Stimulated activated CD4-positive, alpha-beta T cell treated with anti-CD3 and anti-CD28 coated beads, Interleukin-15, amount 100 ng/mL, for 24 hours (primary cell): ENCODE measurements around the gene EMC1.
A peak's percentile ranks its signal among the peaks of the same experiment; 100 is the strongest.
"Not testable (repeated sequence)": the region's sequence is repeated elsewhere in the genome, so short reads cannot be mapped to it uniquely, and the experiment has no call there.

Experiments
- DNase-seq: peaks from one replicate; pipeline ENCODE4 v3.0.0-alpha.2; 2020

EMC1 gene

GRCh38 chr1:19260211-19261138 lies 9.2 kb upstream of the EMC1 start:
- DNase-seq: no peak

DNA sequence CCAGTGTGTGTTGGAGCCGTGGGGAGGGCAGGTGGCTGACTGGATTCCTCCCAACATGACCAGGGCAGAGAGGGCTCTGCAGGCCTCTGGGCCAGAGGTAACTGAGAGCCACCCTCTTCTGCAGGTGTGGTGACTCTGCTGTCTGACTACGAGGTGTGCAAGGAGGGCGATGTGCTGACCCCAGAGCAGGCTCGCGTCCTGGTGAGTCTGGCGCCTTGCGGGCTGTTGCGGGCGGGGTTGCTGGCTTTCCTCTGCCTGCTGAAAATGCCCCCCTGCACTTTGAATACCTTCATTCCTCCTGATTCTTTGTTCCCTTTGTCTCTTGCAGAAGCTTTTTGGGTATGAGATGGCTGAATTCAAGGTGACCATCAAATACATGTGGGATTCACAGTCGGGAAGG lies 7.0 kb upstream of the EMC1 start:
- DNase-seq: no peak

- DNase-seq: peak; percentile 50
Observed at GRCh38 chr1:19257178-19257914, 6.0 kb upstream of the EMC1 start.

GRCh38 chr1:19256301-19256700 lies 5.0 kb upstream of the EMC1 start:
- DNase-seq: not testable (repeated sequence)

GRCh38 chr1:19255288-19255687 lies 4.0 kb upstream of the EMC1 start:
- DNase-seq: no peak

DNA sequence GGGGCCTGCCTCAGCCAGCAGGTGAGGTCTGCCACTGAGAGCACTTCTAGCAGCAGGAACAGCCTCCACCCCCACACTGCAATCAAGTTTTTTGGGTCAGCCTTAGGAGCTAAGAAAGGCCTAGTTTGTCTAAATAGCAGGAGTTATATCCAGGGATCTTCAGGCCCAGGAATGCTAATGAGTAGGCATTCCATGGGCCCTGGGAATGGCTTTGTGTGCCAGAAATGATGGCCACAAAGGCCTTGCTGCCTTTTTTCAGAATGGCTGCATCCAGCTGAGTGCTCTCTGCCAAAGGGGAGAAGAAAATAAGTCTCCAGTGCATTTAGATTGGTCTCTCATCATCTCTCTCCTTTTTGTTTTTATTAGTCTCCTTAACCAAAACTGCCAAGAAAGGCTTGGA lies 3.1 kb upstream of the EMC1 start:
- DNase-seq: no peak

DNA sequence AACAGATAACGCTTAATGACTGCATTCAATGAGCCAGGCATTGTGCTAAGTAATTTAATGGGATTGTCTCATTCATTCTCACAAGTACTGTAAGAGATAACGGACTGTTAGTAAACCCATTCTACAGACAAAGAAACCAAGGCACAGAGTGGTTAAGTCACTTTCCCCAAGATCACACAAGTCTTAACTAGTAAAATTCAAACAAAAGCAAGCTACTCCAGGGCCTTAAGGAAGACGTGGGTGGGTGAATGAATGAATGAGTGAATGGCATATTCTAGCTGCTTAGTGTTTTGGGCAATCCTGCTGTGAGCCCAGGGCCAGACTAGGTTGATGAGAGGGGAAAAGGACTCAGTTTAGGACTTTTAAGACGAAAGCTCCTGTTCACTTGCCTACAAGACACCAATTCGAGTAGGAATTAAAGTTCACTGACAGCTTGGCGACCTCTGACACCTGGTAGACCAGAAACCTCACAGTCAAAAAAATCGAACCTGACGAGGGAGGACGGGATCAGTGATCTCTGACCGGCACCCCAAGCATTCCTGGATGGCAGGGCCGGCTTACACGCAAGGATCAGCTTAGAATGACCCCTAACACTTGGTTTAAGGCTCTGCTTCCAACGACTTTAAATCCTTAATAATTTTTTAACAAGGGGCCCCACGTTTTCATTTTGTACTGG lies 557 bp downstream of the EMC1 start:
- no peak for DNase-seq

GRCh38 chr1:19240673-19241538 lies 10.4 kb downstream of the EMC1 start:
- DNase-seq: peak; percentile 76

DNA sequence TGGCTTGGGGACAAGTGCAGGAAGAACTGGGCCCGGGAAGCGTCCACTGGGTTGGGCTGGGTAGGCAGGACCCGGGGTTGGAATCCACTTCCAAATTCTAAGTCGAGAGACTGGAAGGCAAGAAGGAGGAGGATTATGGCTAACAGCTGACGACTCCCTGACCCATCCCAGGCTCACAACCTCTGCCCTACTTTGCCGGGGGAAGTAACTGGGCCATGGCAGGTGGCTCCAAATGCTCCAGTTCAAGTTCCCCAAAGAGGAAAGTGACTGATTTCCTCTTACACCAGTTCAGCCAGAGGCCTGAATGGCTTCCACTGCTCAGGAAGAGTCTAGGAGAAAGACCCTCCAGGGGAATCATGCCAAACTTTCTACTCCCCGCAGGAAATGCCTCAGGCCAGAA lies 11.4 kb downstream of the EMC1 start:
- DNase-seq: no peak

DNA sequence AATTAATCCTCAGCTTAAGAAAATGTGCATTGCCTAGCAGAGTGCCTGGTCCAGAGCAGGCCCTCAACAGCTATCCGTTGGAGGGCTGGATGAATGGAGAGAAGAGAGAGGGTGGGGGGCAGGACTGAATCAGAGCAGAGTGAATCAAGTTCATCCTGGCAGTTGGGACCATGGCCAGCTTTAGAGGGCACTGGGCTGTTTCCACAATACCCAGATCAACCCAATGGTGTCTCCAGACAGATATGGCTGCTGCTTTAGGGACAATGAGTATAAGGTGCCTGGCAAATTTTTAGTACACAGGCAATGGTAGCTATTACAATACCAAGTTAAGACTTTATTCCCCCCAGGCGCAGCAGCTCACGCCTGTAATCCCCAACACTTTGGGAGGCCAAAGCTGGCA lies 17.1 kb downstream of the EMC1 start:
- DNase-seq: no peak

DNA sequence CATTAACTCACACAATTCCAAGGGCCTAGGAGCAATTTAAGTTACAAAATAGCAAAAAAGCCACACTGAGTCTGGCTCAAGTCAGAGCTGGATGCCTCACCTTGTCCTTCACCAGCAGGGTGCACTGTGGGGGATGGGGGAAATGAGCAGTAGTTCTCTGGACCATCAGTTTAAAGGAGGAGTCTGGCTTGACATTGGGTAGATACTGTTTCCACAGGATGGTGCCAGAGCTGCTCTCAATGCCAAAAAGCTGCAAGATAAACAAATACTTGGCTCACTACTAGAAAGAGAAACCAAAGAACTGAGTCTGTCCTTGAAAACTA lies 18.8 kb downstream of the EMC1 start:
- DNase-seq: no peak

DNA sequence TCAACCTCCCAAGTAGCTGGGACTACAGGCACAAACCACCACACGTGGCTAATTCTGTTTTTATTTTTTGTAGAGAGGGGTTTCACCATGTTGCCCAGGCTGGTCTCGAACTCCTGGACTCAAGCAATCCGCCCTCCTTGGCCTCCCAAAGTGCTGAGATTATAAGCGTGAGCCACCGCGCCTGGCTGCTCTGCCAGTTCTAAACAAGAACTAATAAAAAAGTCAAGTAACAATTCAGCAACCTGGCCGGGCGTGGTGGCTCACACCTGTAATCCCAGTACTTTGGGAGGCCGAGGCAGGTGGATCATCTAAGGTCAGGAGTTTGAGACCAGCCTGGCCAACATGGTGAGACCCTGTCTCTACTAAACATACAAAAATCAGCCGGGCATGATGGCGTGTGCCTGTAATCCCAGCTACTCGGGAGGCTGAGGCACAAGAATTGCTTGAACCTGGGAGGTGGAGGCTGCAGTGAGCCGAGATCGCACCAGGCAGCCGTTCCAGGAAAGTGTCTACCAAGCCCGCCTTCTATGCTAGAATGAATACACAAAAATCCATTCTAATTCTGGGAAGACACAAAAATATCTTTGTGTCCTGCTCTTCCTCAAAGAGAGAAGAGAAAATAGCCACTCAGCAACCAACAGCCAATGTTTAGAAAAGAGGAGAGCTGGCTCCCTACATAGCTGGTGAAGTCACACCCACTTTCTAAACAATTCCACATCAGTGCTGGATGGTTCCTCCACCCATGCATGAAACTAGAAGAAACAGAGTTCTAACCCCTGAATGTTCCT lies 19.4 kb downstream of the EMC1 start:
- DNase-seq: not testable (repeated sequence)

DNA sequence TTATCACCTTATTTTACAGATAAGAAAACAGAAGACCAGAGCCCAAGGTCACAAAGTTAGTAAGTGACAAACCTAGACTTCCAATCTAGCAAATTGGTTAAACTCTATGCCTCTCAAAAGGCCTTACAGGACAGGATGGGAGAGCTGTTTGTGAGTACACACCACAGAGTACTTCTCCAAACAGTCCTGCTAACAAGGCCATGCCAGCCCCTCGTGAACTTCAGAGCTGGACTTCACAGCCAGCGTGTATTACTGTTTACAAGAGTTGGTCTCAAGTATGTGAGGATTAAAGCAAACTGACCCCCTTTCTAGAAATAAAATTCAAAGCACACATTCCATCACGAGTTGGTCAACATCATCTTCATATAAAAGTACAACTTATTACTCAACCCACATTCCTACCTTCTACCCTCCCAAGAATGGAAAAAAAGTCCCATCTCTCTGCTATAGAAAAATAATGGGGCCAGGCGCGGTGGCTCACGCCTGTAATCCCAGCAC lies 21.4 kb downstream of the EMC1 start:
- DNase-seq: no peak

DNA sequence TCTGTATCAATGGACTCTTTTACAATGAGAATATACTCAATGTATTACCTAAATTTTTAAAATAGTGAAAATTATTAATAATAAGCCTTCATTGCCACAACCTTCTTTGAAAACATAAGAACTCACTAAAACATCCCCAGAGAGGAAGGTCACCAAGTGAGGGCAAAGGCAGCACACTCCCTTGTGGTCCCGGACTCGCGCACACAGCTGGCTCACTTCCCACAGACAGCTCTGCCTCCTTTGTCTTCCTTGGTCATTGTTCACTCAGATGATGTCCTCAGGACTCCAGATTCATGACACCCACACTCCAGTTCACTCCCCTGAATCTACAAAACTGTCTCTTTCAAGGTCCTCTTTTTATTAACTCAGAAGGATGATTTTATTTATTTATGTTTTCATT lies 22.1 kb downstream of the EMC1 start:
- DNase-seq: no peak

GRCh38 chr1:19222979-19223824 lies 28.1 kb downstream of the EMC1 start:
- no peak for DNase-seq

DNA sequence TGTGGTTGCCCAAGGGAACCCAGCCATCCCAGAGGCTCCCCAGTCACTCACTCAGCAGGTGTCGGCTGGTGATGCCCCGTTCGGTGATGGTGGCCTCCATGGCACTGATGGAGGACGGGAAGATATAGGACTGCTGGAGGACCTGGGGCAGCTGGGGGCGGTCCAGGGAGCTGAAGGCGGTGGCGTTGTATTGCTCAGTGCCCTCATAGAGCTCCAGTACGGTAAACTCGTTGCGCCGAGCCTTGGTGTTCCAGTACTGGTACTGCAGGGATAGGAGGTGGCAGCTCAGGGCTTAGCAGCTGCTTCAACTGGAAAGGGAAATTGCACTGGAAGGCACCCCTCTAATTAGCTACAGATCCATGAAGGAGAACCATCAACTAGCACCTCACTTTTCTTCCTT lies 28.8 kb downstream of the EMC1 start:
- DNase-seq: no peak

DNA sequence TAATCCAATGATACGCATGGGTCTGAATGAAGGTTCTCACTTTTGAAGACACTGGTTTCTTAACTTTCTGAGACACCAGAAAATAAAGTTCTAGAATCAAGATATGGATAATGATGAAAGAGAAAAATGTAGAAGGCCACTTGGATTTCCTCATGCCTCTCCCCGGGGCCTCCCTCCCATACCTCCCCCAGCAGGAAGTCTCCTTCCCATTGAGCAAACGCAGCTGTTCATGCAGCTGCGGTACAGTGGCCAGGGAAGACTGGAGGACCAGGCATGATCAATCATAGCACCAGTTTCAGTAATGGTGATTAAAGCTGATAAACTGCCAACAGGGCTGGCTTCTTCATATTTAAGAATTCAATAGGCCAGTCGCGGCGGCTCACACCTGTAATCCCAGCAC lies 30.3 kb downstream of the EMC1 start:
- no peak for DNase-seq

DNA sequence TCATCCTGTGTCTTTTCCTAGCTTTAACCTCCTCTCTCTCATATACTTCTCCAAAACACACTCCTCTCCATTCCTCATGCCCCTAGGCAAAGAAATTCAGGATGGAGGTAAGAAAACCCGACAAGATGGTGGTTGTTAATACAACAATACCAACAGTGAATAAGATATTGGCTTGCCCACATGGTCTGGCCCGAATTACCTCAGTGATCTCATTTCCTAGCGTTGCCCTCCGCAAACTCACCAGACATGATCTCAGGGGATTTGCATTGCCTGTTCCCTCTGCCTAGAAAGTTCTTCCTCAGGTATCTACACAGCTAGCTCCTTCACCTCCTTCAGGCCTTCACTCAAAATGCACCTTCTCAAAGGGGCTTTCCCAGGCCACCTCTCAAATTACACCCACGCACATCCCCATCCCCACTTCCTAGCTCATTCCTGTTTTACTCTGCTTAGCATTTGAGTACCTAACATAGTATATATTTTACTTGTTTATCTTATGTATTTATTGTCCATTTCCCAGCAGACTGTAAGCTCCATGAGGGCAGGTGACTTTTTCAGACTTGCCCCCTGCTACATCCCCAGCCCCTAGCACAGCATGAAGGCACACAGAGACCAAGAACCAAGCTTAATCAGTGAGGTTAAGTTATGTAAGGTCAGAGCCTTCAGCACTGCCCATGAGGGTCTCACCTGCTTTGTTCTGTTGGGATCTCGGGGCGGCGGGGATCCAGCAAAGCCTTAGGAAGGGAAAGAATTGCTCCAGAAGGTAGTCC lies 31.1 kb downstream of the EMC1 start:
- peak; percentile 8 for DNase-seq

DNA sequence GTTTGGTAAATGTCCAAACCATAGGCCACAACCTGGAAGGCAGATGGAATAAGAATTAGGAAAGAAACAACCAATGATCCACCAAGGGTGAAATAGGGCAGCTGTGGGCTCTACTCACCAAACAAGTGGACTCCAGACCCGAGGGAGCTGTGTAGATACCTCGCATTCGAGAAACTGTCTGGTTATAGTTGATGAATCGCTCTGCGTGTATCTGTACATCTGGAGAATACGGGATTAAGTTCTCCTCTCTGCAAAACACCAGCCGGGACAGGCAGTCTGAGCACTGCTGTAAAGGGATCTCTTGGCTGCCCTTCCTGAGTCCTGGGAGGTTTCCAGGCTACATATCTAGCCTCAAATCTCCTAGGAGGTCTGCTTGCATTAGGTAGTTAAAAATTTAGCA lies 31.9 kb downstream of the EMC1 start:
- no peak for DNase-seq

- not testable (repeated sequence) for DNase-seq
Observed at GRCh38 chr1:19216585-19216984, 34.7 kb downstream of the EMC1 start.
